A673 (cell line): ENCODE data around the gene TLE3. TPM values are rescaled to one million over a fixed set of nuclear protein-coding genes. Genes with fewer than 3 reads are reported as not detected.

ENCODE experiments used
- BruUV-seq: library from RNA; stranded (reverse); fragments of 400-500 nt; replicated peaks from 2 replicates; lab custom pipeline; 2021; lab: Mats Ljungman, UMichigan
- CTCF ChIA-PET: fragments of 300-600 bp; sonication (Branson Sonifier 250); formaldehyde crosslinking; loops from one replicate; lab custom pipeline; 2022; ENCODE audit warnings: antibody characterized with exemption; lab: Charles Lee
- POLR2A ChIA-PET: fragments of 300-600 bp; sonication (Branson Sonifier 250); formaldehyde crosslinking; loops from one replicate; lab custom pipeline; 2022; ENCODE audit warnings: antibody characterized with exemption; ENCODE audit not compliant: low non-redundant PET; lab: Charles Lee
- DNase-seq: peaks from one replicate; pipeline ENCODE4 v3.0.0-alpha.2; 2015; ENCODE audit warnings: low spot score
- H3K27ac ChIP-seq: fragments of 200-600 bp; sonication (generic); 2 replicates; pipeline ENCODE4 v1.5.1; 2016; ENCODE audit warnings: mixed run types, low read depth, mild to moderate bottlenecking, mixed read lengths, antibody characterized with exemption, low read length; ENCODE audit not compliant: poor library complexity, severe bottlenecking
- H3K27me3 ChIP-seq: fragments of 200-600 bp; sonication (generic); replicated peaks from 2 replicates; pipeline ENCODE4 v1.6.1; 2017; ENCODE audit warnings: mixed run types, low read depth, mild to moderate bottlenecking, mixed read lengths, antibody characterized with exemption, low read length; ENCODE audit not compliant: insufficient read depth, poor library complexity
- H3K36me3 ChIP-seq: fragments of 200-600 bp; sonication (generic); 2 replicates; pipeline ENCODE4 v1.6.1; 2016; ENCODE audit warnings: mixed run types, mild to moderate bottlenecking, mixed read lengths, antibody characterized with exemption, low read length; ENCODE audit not compliant: insufficient read depth, poor library complexity, severe bottlenecking
- H3K4me1 ChIP-seq: fragments of 200-600 bp; sonication (generic); 2 replicates; pipeline ENCODE4 v1.6.1; 2017; ENCODE audit warnings: mixed run types, mild to moderate bottlenecking, mixed read lengths, antibody characterized with exemption, low read length; ENCODE audit not compliant: insufficient read depth, poor library complexity, severe bottlenecking
- H3K4me3 ChIP-seq: fragments of 200-600 bp; sonication (generic); 2 replicates; pipeline ENCODE4 v1.5.1; 2016; ENCODE audit warnings: low read depth, mixed run types, mild to moderate bottlenecking, mixed read lengths, low read length; ENCODE audit not compliant: poor library complexity, severe bottlenecking
- H3K9me3 ChIP-seq: fragments of 200-600 bp; sonication (generic); 2 replicates; pipeline ENCODE4 v1.6.1; 2016; ENCODE audit warnings: mixed run types, low read depth, mild to moderate bottlenecking, mixed read lengths, antibody characterized with exemption, low read length; ENCODE audit not compliant: poor library complexity, severe bottlenecking
- EZH2 ChIP-seq: fragments of 200-600 bp; sonication (generic); IDR thresholded peaks from 2 replicates; pipeline ENCODE4 v1.6.1; 2017; ENCODE audit warnings: borderline replicate concordance, low read depth, mild to moderate bottlenecking, mixed read lengths, antibody characterized with exemption, low read length; ENCODE audit not compliant: poor library complexity, severe bottlenecking
- intact Hi-C: fragments of 100-400 bp; cut with micrococcal nuclease; formaldehyde crosslinking; loops from one replicate; pipeline ENCODE4 v1.10.0; 2022; ENCODE audit not compliant: unreplicated experiment
- total RNA-seq: library from RNA; stranded (reverse); gene quantifications from 2 replicates; pipeline ENCODE4 v1.2.3, GENCODE V29; 2021
- TF ChIP-seq, protein P1 (sequence below): fragments of 300-800, 200-600 bp; sonication (generic); conservative IDR thresholded peaks from 2 replicates; pipeline ENCODE4 v1.5.1; 2017; ENCODE audit warnings: low read depth, mild to moderate bottlenecking, antibody characterized with exemption, low read length, moderate library complexity, mixed read lengths

Gene TLE3
- total RNA-seq, 1 experiment from 2014 or later: 90.4 TPM

DNA sequence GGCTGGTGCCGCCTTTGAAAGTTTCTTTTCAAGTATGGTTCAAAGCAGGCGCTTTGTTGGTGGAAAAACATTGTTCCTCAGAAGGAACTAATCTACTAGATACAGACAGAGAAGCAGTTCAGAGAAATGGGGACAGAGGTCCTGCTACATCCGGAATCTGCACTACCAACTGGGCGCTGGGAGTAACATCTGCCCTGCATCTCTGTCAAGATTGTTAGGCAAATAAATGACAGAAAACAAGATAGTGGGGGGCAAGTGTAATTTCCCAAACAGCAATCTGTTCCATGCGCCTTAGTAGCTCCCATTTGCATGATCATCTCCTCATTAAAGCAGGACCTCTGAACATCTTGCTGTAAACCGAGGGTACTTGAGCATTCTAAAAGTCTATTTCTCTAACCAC, 17.4 kb downstream of the TLE3 start:
- Histone ChIP-seq H3K27ac (no peak overlapping the region), H3K9me3 (no peaks in the 10 kb centered on the region), H3K27me3 (no peaks in the 10 kb centered on the region), H3K36me3 (peaks cover 46% of the 10 kb centered on the region), H3K4me1 (peaks cover 19% of the 10 kb centered on the region), H3K4me3 (no peak overlapping the region)
- POLR2A ChIA-PET: no interaction called here
- intact Hi-C loops: no loop called here
- TF ChIP-seq, protein P1, sequence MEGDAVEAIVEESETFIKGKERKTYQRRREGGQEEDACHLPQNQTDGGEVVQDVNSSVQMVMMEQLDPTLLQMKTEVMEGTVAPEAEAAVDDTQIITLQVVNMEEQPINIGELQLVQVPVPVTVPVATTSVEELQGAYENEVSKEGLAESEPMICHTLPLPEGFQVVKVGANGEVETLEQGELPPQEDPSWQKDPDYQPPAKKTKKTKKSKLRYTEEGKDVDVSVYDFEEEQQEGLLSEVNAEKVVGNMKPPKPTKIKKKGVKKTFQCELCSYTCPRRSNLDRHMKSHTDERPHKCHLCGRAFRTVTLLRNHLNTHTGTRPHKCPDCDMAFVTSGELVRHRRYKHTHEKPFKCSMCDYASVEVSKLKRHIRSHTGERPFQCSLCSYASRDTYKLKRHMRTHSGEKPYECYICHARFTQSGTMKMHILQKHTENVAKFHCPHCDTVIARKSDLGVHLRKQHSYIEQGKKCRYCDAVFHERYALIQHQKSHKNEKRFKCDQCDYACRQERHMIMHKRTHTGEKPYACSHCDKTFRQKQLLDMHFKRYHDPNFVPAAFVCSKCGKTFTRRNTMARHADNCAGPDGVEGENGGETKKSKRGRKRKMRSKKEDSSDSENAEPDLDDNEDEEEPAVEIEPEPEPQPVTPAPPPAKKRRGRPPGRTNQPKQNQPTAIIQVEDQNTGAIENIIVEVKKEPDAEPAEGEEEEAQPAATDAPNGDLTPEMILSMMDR: no peak
- no peak for TF ChIP-seq EZH2
- no TSS peak for BruUV-seq
- DNase-seq: no peak
- CTCF ChIA-PET: no interaction called here

DNA sequence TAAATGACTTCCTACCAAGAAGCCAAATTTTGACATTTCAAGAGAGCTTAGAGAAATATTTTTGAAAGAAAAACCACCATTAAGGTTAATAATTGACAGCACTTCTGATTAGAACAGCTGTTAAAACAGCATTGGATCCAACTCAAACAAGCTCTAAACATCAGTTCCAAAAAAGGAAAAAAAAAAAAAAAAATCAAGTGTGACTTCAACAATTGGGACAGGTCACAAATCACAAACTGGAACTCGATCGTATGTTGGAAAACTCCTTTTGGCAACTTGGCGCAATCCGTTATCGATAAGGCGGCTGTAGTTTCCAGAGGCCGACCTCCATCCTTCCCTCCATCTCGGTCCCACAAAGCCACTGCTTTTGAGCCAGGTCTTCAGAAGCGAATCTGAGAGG, 17.8 kb downstream of the TLE3 start:
- CTCF ChIA-PET: no interaction called here
- no peak for TF ChIP-seq EZH2
- TF ChIP-seq, protein P1: no peak
- peaks cover 46% of the 10 kb centered on the region for H3K36me3 ChIP-seq
- DNase-seq: no peak
- H3K4me1 ChIP-seq: peaks cover 19% of the 10 kb centered on the region
- POLR2A ChIA-PET: interaction anchor here (0.6 kb wide), 1 partner anchor 18 kb away, joined by 3 read pairs; the partner anchor contains the start of gene TLE3
- no peak overlapping the region for H3K4me3 ChIP-seq
- H3K27me3 ChIP-seq: no peaks in the 10 kb centered on the region
- H3K9me3 ChIP-seq: no peaks in the 10 kb centered on the region
- no TSS peak for BruUV-seq
- no peak overlapping the region for H3K27ac ChIP-seq
- intact Hi-C loops: no loop called here

DNA sequence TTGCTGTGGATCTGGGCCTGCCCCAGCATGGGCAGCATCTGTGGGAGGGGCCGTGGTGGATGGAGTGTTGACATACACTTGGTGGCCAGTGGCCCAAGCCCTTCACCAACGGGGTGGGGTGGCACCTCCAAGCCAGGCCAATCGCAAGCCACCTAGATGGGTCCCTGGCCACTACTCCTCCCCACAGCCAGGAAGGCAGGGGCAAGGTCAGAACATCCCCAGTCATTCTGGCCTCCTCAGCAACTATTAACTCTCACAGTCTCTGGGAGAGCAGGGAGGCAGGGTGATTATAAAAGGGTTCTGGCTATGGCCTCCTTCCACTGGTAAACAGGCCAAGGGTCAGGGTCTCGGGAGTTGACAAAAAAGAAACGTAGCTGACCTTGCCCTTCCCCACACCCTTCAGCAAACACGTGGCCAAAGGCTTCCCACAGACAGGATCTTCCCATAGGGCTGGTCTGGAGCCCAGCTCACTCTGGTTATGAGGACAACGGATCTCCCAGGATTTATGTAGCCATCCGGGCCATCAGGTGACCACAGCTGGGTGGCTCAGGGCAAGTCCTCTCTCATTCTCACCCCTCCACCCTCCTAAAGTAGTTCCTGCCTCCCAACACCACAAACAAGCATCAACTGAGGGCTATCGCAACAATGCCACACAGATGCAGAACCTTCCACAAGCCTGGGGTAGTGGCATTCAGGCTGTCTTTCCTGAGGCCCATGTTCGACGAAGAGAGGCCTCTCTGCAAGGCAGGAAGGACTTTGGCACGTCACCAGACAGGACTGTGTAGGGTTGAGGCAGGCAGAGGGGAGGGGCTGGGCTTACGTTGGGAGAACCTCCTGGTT, 18.9 kb downstream of the TLE3 start:
- Histone ChIP-seq H3K27ac (no peak overlapping the region), H3K4me3 (no peak overlapping the region), H3K36me3 (peaks cover 54% of the 10 kb centered on the region), H3K27me3 (no peaks in the 10 kb centered on the region), H3K9me3 (no peaks in the 10 kb centered on the region), H3K4me1 (peaks cover 14% of the 10 kb centered on the region)
- TF ChIP-seq EZH2: no peak
- TF ChIP-seq, protein P1: no peak
- ChIA-PET CTCF (no interaction called here), POLR2A (no interaction called here)
- intact Hi-C loops: no loop called here
- BruUV-seq: no TSS peak
- DNase-seq: no peak
